Fibroblast of gingiva (primary cell): ENCODE results near the gene MEF2A.

Experiments used
- DNase-seq: peaks from one replicate; pipeline ENCODE4 v3.0.0-alpha.2; 2011; ENCODE audit warnings: low read depth

Gene MEF2A

DNA sequence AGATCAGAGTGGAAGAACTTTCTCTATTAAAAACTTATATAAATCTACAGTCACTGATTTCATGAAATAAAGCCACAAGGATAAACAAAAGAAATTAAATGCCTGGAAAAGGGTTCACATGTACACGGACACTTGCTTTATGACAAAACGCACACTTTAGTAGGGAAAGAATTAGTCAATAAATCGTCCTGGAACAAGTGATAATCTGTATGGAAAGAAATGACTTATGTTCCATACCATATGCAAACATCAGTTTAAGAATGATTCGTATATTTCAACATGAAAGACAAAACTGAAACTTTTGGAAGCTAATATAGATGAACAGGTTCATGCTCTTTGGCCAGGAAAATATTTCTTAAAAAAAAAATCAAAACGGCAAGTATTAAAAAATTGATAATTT lies 40.2 kb downstream of the MEF2A start:
- no peak for DNase-seq

DNA sequence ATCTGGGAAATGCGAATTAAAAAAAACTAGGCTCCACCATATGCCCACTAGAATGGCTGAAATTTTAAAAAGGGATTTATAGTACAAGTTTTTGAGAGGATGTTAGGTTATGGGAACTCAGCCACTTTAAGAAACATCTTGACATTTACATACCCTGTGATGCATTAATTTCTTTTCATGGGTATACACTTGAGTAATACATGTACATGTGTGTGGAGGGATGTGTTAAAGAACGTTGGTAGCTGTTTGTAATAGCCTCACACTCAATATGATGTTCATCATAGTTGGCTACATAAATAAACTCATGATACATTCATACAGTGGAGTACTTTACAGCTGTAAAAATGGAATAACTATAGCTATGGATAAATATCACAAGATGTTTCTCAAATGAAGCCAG lies 40.9 kb downstream of the MEF2A start:
- DNase-seq: no peak

DNA sequence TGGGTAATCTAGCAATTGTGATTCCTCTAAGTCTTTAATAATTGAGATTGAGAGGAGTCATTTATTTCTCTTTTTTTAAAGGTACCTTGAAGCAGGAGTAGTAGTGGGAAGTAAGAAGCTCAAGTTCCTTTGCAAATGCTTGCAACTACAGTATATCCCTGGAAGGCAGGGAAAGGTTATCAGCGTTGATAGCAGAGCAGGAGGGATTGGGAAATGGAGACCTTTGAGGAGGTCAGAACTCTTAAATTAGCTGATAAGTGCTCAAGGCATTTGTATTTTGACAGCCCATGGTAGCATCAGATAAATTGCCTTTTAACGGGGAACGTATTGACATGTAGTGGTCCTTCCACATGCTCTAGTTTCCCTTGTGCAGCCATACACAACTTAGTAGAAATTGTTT lies 47.7 kb downstream of the MEF2A start:
- DNase-seq: no peak

DNA sequence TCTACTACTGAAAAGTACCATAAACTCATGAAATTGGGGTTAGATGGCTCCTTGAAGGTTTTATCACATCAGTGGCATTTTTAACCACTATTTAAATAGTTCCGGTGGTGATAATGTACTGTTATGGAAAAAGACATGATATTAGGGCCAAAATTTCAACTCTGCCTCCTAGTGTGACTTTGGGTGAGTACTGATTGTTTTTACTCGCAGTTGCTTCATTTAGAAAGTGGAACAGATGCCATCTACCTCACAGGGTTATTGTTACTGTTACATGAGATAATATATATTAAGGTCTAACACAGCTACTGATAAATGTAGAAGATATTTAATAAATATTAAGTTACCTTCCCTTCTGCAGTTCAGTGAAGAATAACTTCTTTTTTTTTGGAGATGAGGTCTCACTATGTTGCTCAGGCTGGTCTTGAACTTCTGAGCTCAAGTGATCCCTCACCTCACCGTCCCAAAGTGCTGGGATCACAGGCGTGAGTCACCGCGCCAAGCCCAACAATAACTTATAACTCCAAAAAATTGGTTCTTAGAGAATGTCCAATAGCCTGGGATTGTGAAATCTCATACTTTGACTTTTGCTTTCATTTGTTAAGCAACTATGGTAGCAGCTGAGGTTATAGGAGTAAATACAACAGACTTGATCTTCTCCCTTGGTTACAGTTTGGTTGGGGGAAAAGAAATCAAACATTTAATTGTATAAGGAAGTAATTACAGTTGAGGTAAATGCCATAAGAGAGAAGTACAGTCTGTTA lies 48.3 kb downstream of the MEF2A start:
- peak; percentile 81 for DNase-seq

DNA sequence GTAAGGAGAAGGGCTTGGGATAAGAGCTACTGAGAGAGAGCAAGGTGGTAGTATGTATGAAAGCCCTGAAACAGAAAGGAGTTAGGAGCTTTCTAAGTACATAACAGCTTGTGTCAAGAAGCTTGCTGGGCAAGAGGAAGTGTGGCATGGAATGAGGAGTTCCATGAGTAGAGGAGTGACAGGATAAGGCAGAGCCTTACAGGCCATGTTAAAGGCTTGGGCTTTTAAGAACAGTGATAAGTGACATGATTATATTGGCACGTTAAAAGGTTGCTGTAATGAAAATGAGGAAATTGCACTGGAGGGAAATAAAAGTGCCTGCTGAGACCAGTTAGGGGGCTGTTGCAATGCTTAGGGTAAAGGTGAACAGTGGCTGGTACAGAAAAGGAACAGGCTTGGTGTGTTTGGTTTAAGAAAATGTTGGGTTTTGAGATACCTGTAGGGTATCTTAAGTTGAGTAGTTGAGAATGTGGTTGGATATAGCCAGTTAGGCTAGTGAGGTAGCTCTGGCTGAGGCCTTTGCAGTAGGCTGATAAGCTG lies 49.0 kb downstream of the MEF2A start:
- peak; percentile 15 for DNase-seq

DNA sequence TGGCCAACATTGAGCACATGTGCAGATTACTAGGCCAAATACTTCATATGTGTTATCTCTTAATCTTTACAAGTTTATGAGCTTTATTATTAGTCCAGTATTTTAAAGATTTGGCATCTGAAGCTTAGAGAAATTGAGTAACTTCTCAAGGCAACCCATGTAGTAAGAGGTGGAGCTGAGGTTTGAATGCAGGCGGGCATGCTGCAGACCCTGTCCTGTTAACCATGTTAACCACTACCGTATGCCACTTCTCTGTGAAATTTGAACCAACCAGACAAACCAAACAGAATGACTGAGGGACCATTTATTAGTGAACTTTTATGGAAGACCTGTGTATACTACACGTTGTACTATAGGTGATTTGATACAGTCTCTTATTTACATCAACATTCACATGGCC lies 49.7 kb downstream of the MEF2A start:
- DNase-seq: no peak

DNA sequence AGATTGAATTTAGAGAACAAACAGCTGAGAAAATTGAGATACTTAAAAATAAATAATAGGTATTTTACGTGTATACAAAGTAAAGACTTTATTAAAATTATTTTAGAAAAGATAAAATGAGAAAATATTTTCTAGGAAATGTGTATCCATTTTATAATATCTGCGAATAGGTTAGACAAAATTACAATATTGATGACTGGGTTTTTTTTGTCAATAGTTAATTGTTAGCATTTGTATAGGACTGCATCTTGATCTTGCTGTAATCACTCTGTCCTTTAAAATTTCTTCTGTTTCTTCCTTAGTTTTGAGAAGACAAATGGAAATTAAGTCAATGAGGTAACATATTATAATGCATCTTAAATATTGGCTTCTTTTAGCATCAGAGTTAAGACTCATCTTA lies 50.3 kb downstream of the MEF2A start:
- no peak for DNase-seq

DNA sequence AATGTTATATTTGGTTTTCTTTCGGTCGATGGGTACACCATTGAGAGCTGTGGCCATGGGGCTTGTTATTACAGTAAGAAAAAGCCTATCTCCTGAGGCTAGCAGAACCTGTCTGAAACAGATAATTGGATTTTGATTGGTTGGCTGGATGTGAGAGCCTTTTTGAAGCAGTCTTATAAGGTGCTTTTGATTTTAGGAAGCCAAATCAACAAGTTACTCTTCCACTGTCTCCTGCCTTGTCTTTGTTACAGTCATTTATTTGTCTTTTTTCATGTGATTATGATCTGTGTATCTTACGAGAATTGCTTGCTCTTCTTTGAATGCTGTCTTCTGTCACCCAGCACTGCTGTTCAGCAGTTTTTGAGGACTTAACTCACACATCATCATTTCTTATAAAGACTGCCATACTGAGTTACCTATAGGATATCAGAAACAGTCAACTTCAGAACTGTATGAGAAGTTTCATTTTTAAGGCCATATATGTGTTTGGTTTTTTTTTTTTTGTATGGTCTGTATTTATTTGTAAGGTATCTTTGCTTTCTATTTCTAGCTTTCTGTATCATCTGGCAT lies 51.1 kb downstream of the MEF2A start:
- DNase-seq: no peak

DNA sequence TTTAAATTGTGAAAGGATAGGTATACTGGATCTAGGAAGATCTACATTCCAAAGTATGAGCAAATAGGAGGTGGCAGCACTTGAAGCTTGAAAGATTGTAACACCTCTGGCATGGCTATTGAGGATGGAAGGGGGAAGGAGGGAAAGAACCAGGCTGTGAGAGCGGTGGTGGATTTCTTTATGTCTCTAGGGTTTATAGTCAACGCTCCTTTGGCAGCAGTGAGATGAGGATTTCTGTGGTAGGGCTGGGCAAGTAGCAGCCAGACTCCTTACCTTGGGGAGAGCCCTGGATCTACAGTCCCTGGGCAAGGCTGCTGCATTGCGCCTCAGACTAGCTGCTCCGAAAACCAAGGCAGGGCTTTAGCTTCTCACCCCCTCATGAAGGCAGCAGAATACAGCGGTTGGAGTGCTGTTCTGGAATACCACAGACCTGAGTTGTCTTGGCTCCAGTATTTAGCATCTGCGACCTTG lies 53.2 kb downstream of the MEF2A start:
- DNase-seq: no peak

DNA sequence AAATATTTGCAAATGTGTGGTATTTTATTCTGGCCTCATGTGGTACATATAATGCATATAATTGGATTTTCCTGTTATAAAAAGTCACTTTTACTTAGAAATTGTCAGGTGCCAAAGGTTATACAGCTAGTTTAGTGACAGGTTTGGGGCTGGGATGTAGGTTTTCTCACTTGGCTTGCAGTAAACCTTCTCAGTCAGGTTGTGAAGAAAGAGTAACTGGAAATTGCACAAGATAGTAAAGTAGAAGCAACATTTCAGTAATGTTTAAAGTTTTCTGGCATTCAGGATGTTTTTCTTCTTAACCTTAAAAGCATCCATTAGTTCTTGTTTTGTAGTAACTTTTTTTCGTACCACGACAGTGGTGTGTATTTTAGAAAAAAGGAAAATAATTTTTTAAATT lies 53.9 kb downstream of the MEF2A start:
- peak; percentile 45 for DNase-seq

DNA sequence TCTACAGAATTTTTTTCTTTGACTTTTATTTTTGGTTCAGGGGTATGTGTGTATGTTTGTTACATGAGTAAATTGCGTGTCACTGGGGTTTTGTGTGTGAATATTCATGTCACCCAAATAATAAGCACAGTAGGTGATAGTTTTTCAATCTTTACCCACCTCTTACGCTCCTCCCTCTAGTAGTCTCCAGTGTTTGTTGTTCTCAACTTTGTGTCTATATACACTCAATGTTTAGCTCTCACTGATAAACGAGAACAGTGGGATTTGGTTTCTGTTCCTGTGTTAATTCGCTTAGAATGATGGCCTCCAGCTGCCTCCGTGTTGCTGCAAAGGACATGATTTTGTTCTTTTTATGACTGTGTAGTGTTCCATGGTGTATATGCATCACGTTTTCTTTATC lies 54.4 kb downstream of the MEF2A start:
- DNase-seq: no peak

DNA sequence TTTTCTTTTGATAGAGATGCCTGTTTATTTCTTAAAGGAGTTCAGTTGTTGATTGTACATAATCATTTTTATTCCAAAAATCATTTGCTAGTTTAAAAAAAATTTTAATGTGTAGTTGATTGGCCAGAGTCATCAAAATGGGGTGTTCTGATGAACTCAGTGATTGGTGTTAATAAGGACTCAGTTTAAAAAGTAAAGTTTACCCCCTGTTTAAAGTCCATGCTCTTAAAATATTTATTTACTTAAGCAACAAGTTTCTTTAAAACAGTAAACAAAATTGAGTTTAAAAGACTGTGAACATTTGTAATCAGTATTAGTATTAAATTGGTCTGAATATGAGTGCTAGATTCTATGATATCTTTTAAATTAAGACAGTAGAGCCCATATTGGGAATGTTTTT lies 56.0 kb downstream of the MEF2A start:
- no peak for DNase-seq

DNA sequence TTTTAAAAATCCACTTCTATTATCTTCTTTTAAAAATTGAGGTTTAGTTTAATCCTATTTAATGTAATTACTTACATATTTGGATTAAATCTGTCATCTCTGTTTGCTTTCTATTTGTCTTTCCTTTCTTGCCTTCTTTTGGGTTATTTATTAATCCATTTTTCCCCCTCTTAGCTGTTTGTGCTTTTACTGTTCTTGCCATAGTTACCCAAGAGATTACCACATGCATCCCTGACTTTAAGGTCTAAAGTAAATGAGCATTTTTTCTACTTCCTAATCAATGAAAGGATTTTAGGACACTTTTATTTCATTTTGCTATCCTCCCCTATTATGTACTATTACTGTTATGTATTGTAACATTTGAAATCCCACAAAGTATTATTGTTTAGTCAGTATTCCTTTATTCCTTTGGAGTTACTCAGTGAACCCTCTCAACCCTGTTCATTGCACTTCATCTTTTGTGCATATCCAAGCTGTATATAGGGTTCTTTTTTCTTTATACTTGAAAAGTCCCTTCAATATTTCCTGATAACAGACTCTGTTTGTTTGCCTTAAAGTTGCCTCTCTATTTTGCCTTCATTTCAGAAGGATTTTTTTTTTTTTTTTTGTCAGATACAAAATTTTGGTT lies 62.7 kb downstream of the MEF2A start:
- no peak for DNase-seq

DNA sequence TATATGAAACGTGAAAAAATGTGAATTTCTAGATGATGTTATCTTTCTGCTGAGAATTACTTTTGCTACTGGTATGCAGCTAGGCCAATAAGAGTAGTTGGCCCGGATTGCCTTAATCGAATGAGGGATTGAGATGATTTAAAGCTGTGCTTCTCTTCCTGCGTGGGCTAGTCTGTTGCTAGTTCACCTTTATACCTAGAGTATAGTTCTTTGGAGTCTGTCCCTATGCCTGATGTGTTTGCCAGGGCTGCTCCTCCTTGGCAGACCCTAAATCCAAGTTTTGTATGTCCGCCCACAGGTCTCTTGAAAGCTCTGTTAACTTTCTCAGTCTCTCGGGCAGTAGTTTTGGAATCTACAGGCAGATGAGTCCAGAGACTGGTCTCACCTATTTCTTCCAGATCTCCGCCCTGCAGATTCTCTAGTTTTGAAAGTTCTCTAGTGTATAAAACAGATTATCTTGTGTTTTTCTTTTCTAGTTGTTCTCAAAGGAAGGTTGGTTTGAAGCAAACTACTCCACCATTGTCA lies 64.9 kb downstream of the MEF2A start:
- no peak for DNase-seq

DNA sequence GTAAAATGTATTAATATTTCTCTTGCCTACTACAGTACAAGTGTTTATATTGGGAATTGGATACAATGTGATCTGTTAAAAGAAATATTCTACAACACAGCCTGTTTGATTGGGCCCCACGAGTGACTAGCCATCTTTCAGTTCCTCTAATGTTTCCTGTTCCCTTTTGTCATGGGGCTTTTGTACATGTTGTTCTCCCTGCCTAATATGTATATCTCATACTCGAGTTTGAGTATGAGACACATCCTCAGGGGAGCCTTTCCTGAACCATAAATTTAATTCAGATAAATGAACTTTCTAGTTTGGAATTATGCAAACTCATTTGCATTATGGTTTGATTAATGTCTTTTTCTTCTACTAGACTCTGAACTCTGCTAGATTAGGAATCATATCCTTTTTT lies 65.5 kb downstream of the MEF2A start:
- DNase-seq: no peak

DNA sequence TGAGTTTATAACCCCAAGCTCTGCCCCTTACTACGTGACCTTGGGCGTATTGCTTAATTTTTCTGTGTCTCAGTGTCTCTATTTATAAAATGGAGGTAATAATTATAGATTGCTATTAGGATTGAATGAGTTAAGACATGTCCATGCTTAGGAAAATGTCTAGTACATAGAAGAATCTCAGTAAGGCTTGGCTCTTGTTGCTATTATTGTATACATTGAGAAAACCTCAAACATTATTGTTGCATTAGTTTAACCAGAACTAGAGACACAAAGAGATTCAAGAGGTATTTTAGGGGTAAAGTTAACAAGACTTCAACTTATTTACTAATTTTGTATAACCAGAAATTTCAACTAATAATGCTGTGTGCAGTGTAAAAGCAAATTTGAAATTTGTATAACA lies 66.7 kb downstream of the MEF2A start:
- no peak for DNase-seq

DNA sequence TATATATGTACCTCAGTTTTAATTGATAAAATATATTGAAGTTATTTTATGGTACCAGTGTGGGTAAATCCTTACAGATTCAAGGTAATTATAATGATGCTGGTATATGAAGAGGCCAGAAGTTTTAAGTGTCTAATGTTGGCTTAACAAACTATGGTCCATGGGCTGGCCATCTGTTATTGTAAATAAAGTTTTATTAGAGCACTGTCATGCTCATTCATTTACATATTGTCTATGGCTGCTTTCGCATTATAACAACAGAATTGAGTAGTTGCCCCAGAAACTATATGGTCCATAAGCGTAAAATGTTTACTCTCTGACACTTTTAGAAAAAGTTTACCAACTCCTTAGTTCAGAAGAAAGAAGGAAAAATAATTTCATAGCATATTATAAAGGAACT lies 67.9 kb downstream of the MEF2A start:
- no peak for DNase-seq

DNA sequence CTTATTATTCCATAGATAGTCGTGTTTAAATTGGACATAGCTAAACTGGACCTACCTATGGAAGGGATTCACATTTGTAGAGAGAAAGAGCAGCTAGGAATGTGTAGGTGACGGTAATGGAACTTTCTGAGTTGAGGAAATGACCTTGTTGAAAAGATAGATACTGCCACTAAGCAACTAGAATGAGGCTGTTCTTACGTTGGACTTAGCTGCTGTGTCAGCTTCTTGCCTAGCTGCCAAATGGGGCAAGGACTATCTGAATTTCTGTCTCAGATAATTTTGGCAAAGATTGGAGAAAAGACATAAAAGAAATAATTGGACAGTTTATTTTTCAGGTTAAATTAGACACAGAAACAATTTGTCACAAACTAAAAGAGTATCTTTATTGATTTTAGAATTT lies 68.8 kb downstream of the MEF2A start:
- DNase-seq: no peak

DNA sequence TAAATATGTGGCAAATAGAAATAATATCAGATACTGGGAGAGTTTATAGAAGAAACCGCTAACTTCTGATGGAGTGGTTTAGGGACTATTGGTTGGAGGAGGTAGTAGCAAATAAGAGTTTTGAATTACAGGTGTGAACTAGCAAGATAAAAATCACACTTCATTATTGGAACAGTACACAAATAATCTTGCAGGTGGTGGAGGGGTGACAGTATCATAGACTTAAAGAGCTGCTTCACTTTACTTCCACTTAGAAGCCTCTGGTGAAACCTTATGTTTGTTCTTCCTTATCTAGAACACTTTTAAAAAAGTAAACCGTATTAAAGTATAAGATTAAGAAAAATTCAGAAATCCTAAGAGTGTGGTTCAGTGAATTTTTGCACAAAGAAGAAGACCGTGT lies 69.4 kb downstream of the MEF2A start:
- DNase-seq: no peak

DNA sequence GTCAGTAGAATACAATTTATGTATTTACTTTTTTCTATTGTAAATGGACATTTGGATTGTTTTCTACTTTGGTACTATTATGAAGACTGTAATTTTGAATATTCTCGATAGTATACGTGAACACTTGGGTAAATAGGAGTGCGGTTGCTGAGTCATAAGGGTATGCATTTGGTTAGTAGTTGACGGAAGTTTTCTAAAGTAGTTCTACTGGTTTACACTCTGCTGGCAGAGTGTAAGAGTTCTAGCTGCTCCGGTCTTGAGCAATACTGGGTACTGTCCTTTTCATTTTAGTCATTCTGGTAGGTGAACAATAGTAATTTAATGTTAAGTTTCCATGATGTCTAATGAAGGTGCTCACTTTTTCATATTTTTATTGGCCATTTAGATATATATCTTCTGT lies 70.0 kb downstream of the MEF2A start:
- DNase-seq: no peak

DNA sequence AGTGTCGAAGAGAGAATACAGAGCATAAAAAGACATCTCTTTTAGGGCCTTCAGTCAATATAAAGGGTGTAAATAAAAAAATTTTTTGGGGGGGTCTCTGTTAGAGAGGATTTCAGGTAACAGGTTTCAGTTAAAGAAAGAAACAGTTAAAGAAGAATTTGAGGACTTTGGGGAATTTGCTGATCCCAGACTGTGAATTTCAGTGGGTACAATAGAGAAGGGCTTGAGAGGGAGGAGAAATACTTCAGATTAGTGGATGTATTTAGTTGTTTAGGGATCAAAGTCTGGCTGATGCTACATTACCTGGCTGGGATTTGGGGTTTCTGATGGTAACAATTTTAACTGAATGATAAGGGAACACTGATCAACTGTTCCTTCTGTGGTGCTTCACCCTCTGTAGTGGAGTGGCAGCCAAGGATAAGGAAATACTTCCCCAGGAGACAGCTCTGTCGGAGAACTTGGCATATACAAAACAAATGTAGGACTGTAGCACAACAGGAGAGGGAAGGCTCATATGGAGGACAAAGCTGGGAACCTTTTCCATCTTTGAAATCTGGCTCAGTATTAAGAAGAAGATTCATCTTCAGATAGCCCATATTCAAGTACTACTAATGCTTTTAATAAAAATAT lies 79.2 kb downstream of the MEF2A start:
- no peak for DNase-seq

DNA sequence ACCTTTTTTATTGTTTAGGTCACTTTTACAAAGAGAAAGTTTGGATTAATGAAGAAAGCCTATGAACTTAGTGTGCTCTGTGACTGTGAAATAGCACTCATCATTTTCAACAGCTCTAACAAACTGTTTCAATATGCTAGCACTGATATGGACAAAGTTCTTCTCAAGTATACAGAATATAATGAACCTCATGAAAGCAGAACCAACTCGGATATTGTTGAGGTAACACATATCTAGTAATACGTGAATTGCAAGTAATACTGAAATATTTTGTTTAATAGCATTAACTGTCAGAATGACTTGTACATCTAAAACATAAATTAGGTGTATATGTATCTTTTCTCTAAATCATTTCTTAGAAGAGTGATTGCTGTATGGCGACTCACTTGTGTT lies 79.8 kb downstream of the MEF2A start:
- DNase-seq: no peak

DNA sequence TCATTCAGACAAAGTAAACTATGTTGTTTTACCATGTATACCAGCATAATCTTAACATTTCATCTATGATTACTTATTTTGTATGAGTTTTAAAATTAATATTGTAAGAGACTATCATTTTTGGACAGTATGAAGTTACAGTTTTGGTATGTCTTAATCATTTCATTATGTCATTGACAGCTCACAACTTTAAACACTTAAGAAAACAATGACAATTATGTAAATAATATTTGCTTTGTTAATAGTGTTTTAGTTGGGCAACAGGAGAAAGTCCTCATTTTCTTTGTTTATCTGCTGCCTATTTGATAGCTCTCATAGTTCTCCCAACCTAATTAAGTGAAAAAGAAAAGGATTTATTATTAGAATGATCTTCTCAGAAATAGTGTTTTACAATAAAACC lies 80.2 kb downstream of the MEF2A start:
- peak; percentile 7 for DNase-seq
